HG03103 (cell line): ENCODE measurements around the gene RECK.

Source experiments
- ATAC-seq: cut with Tn5 transposase; IDR thresholded peaks from one replicate; pipeline ENCODE4 v1.9.1; 2021; ENCODE audit warnings: low read depth; ENCODE audit not compliant: unreplicated experiment

Gene RECK

DNA sequence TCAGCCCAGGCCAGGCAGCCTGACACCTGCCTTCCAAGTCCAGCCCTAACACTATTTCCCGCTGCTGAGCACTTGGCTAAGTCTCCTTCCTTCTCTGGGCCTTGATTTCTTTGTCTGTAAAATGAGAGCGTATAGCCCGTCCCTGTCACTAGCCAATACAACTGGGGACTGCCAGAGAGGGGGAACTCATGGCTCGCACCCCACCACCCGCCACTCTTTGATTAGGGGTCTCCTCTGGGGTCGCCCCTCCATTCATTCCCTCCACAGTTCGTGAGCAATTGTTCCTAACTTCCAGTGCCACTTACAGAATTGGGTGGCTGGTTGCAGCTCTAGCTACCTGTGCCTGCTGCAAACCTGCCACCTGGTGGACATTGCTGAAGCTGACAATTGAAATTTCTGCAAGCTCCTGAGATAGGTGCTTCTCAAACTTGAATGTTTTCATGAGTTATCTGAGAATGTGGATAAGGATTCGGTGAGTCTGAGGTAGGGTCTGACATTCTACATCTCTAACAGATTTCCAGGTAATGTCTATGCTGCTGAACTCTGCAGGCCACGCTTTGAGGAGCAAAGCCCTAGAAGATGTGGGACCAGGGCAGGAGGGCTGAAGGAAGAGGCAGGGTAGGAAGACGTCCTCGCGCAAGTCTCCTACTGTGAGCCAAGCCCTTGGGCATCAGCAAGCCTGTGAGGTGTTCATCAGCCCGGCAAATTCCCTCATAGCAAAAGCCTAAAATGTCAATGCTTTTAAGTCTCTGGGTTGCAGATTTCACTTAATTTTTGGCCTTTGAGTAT is 13.3 kb upstream of the RECK start:
- no peak for ATAC-seq

DNA sequence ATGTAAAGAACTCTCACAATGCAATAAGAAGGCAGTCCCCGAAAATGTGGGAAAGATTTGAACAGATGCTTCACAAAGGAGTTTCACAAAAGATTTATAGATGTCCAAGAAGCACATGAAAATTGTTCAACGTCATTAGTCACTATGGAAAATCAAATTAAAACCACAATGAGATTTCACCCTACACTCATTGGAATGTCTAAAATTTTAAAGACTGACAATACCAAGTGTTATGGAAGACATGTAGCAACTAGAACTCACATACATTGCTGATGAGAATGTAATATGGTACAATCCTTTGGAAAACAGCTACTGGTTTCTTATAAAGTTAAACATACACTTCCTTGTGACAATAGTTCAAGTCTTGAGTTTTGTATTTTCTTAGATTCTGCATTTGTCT is 11.0 kb upstream of the RECK start:
- no peak for ATAC-seq

- no peak for ATAC-seq
These were observed 7.5 kb upstream of the RECK start for GRCh38 chr9:36029202-36029601.

DNA sequence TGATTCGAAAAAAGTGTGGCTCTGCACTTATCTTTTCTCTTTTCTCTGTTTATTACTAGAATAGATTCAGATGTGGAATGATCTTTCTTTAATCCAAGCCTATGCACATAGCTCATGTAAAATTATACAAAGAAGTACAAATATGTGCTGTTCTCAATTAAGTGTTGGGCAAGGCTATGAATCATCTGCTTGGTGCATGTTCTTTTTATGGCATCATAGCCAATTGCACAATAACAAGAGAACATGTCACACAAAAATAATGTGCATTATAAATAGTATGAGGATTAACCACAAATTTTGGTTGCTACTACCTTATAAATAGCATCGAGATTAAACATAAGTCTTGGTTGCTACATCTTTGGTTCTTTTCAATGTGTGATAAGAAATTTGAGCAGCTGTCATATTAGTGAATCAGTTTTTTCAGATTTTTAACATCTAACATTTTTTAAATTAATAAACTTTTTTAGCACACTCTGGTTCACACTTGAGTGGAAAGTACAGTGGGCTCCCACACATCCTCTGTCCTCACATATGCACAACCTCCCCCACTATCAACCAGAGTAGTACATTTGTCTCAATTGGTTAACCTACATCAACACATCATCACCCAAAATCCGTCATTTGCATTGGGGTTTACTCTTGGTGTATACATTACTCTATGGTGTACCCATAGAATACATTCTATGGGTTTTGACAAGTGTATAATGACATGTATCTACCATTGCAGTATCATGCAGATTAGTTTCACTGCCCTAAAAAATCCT is 6.8 kb upstream of the RECK start:
- ATAC-seq = no peak

DNA sequence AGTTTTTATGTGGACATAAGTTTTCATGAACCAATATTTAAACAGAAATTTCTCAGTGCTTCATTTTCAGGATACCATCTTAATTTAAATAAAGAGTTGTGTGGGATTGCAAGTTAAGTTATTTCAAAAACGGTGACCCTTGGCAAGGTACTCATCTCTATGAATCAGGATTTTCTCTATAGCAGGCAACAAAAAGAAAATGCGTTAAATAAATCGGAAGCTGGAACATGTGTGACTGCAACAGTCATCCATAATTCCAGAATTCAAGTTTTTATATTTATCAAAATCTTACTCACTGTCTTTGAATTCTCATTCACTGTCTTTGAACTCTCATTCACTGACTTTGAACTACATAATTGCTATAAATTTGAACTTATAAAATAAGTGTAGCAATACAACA is 5.8 kb upstream of the RECK start:
- no peak for ATAC-seq

DNA sequence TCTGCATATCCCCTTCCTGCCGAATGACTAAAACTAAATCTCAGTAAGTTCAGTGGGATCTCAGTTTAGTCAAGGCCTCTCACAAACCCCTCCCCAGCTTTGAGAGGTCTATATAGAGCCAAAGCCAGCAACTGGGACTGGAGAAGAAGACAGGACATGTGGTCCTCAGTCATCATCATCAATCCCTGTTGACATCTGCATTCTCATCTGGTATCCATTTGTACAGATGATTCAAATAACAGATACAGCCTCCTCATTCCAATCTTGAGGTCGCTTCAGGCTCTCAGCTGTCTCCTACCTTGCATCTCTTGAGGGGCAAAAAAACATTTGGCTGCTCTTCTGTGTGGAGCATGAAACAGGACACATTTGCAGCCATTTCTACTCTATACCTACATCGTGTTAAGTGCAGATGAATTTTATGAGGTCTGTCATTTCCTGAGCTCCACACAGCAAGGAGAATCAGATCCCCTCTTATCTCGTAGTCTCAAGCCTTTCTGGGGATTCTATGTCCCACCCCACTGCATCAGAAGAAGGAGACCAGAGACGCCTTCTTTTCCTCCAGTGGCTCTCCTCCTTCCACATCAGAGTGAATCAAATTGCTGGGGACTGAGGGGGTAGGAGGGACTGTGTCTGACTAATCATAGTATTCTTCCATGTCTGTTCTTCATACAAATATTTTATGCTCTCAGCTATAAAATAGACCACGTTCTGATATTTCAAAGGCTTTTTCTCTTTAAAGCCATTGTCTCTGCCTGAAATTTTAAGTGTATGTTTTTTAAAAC is 4.7 kb upstream of the RECK start:
- ATAC-seq = no peak

DNA sequence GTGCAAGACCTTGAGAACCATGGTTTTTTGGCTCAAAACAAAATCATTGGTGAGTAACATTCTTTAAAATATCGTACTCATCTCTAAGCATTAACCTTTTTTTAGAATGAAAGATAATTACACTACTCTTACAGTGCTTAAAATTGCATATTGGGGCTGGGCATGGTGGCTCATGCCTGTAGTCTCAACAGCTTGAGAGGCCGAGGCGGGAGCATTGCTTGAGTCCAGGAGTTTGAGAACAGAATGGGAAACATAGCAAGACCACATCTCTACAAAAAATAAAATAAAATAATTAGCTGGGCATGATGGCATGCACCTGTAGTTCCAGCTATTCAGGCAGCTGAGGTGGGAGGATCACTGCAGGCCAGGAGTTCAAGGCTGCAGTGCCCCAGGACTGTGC is 2.9 kb upstream of the RECK start:
- ATAC-seq = no peak

DNA sequence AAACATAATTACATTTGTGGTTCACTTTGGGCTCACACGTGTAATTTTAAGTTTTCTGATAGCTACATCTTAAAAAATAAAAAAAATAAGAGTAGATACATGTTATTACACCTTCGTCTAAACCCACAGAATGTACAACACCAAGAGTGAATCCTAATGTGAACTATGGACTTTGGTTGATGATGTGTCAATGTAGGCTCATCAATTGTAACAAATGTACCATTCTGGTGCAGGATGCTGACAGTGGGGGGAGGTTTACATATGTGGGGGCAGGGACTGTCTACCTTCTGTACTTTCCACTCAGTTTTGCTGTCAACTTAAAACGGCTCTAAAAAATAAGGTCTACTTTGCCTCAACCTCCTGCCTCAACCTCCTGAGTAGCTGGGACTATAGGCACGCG is 2.5 kb upstream of the RECK start:
- ATAC-seq = no peak

DNA sequence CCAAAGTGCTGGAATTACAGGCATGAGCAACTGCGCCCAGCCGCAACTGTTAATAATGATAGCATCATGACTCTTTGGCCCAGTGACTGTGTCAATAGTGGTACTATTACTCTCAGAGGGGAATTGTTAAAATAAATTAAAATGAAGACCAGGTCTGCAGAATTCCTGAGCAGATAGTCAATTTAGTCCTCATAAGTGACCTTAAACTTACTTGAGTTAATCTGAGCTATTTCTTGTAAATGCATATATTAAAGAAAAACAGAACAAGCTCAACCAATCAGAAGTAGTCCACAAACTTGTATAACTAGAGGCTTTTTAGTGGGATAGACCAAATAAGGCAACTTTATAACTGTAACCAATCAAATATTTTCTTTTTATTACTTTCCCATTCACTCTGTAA is 1.7 kb upstream of the RECK start:
- no peak for ATAC-seq

DNA sequence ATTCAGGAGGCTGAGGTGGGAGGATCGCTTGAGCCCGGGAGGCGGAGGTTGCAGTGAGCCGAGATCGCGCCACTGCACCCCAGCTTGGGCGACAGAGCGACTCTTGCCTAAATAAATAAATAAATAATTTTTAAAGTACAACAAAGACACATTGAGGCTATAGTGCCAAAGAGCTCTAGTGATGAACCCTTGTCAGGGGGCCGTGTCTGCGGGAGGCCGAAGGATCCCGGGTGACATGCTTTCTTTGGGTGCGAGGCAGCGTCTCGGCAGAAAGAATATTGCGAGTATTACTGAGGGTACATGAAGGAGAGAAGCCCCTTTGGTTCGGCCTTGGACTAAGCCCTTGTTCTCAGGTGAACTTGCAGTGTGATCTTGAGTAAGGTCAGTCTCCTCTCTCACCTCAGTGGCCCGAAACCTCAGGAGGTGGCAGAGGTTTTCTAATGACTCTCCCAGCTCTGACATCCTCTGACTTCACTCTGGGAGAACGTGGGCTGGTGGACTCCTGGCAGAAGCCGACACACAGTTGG is 397 bp upstream of the RECK start:
- ATAC-seq = no peak

GRCh38 chr9:36037549-36038122 is 923 bp downstream of the RECK start:
- no peak for ATAC-seq

DNA sequence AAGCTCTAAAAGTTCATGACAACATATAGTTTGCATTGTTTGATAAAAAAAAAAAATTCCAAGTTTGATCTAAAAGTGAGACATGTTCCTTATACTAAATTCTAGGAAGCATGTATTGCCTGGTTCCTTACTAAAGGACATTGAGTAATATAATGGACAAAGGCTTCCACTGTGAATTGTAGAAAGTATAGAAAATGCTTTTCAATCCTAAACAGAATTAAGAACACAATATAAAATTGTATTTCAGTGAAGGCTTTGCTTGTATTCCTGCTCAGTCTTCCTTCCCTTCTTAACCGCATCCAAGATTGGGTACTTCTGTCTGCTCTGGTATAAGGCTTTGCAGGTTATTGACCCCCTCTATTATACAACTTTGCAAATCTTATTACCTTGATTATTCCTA is 2.4 kb downstream of the RECK start:
- ATAC-seq = no peak

DNA sequence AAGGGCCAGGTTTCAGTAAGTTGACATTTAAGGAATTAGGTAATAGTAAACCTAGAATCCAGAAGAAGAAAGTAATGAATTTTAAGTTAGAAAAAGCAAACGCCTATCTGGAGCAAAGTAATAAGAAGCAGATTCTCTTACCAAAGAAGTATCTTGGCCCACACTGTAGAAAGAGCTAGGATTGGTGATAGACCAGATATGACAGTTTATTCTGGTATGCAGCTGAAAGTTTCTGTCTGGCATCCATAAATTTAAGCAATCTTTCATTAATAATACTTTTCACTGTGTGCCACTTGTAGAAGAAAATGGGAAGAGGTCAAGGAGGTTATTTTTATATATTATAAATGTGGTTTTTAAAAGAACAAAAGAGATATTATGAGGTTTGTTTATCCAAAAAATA is 3.0 kb downstream of the RECK start:
- ATAC-seq = no peak

DNA sequence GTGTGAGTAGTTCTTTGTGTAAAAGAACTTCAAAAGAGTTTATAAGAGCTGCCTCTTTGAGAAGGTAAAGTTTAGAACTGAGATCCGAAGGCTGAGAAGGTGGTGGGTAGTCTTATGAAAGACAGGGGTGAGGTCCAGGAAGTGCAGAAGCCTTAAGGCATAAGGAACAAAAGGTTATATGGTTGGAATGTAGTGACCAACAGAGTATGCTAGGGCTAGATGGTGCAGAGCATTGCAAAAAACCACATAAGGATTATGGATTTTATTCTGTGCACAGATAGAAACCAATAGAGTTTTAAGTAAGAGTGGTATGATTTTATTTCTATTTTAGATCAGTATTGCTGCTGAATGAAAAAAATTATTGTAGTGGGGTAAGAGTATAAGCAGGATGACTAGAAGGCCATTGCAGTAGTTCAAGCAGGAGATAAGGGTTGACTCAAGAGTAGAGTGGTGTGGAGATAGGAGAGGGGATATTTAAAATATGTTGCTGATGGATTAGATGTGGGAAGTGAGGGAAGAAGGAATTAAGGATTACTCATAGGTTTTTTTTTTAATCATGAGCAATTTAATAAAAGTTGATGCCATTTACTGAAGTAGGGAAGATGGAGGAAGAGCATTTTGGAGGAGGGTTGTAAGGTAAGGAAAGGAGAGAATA is 3.7 kb downstream of the RECK start:
- no peak for ATAC-seq

- ATAC-seq = no peak
These were observed 4.8 kb downstream of the RECK start for GRCh38 chr9:36041506-36041905.

DNA sequence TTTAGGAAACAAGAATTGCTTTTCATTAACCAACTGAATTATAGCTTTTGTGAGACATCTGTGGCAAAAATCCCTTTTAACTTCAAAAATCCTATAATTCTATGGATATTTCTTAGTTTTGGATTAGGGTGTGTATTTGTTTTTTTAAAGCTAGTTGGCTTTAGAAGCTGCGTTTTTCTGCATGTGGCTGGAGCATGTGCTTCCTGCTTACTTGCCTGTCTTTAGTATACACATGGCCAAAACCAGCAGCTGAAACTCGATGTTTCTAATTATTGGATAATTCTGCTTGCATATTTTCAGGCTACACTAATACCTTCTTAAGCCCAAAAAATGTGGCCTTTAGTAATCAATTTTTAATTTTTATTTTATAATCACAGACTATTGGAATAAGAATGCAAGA is 8.9 kb downstream of the RECK start:
- no peak for ATAC-seq

- ATAC-seq = no peak
These were observed 10.2 kb downstream of the RECK start for GRCh38 chr9:36046923-36047322.

- no peak for ATAC-seq
These were observed 12.7 kb downstream of the RECK start for GRCh38 chr9:36049408-36049807.

- no peak for ATAC-seq
These were observed 13.8 kb downstream of the RECK start for GRCh38 chr9:36050476-36050875.

GRCh38 chr9:36051317-36051716 is 14.6 kb downstream of the RECK start:
- ATAC-seq = no peak
